Lung (tissue), 12 donors: ENCODE measurements around the gene DNAJC15. TPM values are rescaled to one million over a fixed set of nuclear protein-coding genes. Genes with fewer than 3 reads are reported as not detected.

Source experiments
- ATAC-seq: fragments of 200-7000 bp; cut with Tn5 transposase; one replicate; pipeline ENCODE4 v1.9.1; 2020; ENCODE audit warnings: moderate number of reproducible peaks; ENCODE audit not compliant: insufficient read depth, low FRiP score
- DNase-seq, 3 donors: peaks; one replicate each; pipeline ENCODE4 v3.0.0-alpha.2; 2013 to 2017
- H3K27ac ChIP-seq, 2 donors: one replicate each; pipeline ENCODE4 v1.5.1; 2013; ENCODE audit warnings: mild to moderate bottlenecking in 2 of 2, moderate library complexity in 2 of 2, control low read depth in 1 of 2, inconsistent platforms in 1 of 2, low read depth in 1 of 2, low read length in 1 of 2
- H3K27me3 ChIP-seq, 3 donors: one replicate each; pipeline ENCODE4 v1.5.1; 2013; ENCODE audit warnings: low read length in 2 of 3; ENCODE audit not compliant: control insufficient read depth in 3 of 3, insufficient read depth in 3 of 3
- H3K36me3 ChIP-seq, 4 donors: one replicate each; pipeline ENCODE4 v1.5.1; 2013; ENCODE audit warnings: low read length in 4 of 4, mild to moderate bottlenecking in 1 of 4, moderate library complexity in 1 of 4; ENCODE audit not compliant: control insufficient read depth in 4 of 4, insufficient read depth in 4 of 4
- H3K4me1 ChIP-seq, 5 donors: one replicate each; pipeline ENCODE4 v1.5.1; 2013; ENCODE audit warnings: low read length in 5 of 5, mild to moderate bottlenecking in 2 of 5, moderate library complexity in 1 of 5; ENCODE audit not compliant: control insufficient read depth in 5 of 5, insufficient read depth in 5 of 5
- H3K4me3 ChIP-seq: one replicate; pipeline ENCODE4 v1.5.1; 2013; ENCODE audit warnings: mild to moderate bottlenecking, control low read depth, moderate library complexity
- H3K9ac ChIP-seq, 2 donors: one replicate each; pipeline ENCODE4 v1.5.1; 2013; ENCODE audit warnings: low read length in 2 of 2, control low read depth in 1 of 2; ENCODE audit not compliant: insufficient read depth in 1 of 2
- H3K9me3 ChIP-seq, 4 donors: one replicate each; pipeline ENCODE4 v1.5.1; 2013; ENCODE audit warnings: low read length in 3 of 4, mild to moderate bottlenecking in 1 of 4, moderate library complexity in 1 of 4; ENCODE audit not compliant: control insufficient read depth in 4 of 4, insufficient read depth in 3 of 4
- CTCF ChIP-seq: IDR thresholded peaks from 2 replicates; pipeline ENCODE4 v1.5.1; 2012; ENCODE audit warnings: mild to moderate bottlenecking; ENCODE audit errors: control extremely low read depth, extremely low read depth
- WGBS, 2 donors: extraction: QIAGEN DNeasy Blood & Tissue Kit; methylation state at CpG; one replicate each; pipeline ENCODE4 v1.1.7; 2013; 5-methylcytosine and 5-hydroxymethylcytosine counted together
- polyA plus RNA-seq, 2 donors: library from polyadenylated mRNA; stranded (reverse); fragments of 200-250 nt; gene quantifications; one replicate each; pipeline ENCODE4 v1.2.1, GENCODE V29; 2013
- total RNA-seq, 2 donors: library from RNA; depleted of rRNA in 1 of 2; stranded (reverse); fragments of >200 nt in 1 of 2; gene quantifications; one replicate each; pipeline ENCODE4 v1.2.1, GENCODE V29; 2014 to 2021
- donor health status: control.
- donor health status: control.
- donor health status: Bipolar disorder and iron deficiency.
- donor health status: healthy.
- donor health status: DM: yes; HTN: yes; CAD: no.

Gene DNAJC15
- total and polyA plus RNA-seq, 4 donors = 16.8 to 21.8 (median 19.2) TPM

- no peak overlapping the region for H3K9ac ChIP-seq
- peaks cover 0 to 22% (median 3%) of the 10 kb centered on the region in 5 donors for H3K4me1 ChIP-seq
- no peaks in the 10 kb centered on the region for H3K36me3 ChIP-seq
- no peak overlapping the region for H3K27ac ChIP-seq
- H3K4me3 ChIP-seq = no peak overlapping the region
- DNase-seq (peak in 1 of 3 donors; percentile 29), ATAC-seq (no peak)
- no peaks in the 10 kb centered on the region for H3K9me3 ChIP-seq
- WGBS, 2 donors = 65 to 69% methylated on average over 9 of the region's 9 CpGs
- H3K27me3 ChIP-seq = no peaks in the 10 kb centered on the region
- TF ChIP-seq CTCF = no peak
Measured at GRCh38 chr13:43127103-43127798, 103.9 kb downstream of the DNAJC15 start.

DNA sequence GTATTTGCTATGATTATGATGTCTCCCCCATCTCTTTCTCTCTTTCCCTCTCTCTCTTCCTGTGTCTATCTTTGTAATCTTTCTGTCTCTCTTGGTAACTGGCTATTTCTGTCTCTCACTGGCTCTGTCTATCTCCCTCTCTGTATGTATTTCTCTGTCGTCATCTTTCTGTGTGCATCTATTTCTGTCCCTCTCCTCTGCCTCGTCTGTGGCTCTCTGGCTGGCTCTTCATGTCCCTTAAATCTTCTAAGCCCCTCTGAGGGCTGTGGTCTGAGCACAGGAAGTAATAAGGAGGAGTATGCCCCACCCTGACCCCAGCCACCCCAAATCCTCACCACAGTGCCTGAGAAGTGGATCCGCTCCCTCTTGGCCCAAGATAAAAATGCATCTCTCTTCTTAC is 104.4 kb downstream of the DNAJC15 start:
- WGBS, 2 donors = 18 to 34% methylated on average over 3 of the region's 3 CpGs
- Histone ChIP-seq H3K4me1 (peaks cover 0 to 22% (median 3%) of the 10 kb centered on the region in 5 donors), H3K27me3 (no peaks in the 10 kb centered on the region), H3K9ac (no peak overlapping the region), H3K4me3 (no peak overlapping the region), H3K9me3 (no peaks in the 10 kb centered on the region), H3K36me3 (no peaks in the 10 kb centered on the region), H3K27ac (no peak overlapping the region)
- no peak for ATAC-seq
- peak in 2 of 3 donors; percentile 26 to 44 for DNase-seq
- TF ChIP-seq CTCF = no peak

DNA sequence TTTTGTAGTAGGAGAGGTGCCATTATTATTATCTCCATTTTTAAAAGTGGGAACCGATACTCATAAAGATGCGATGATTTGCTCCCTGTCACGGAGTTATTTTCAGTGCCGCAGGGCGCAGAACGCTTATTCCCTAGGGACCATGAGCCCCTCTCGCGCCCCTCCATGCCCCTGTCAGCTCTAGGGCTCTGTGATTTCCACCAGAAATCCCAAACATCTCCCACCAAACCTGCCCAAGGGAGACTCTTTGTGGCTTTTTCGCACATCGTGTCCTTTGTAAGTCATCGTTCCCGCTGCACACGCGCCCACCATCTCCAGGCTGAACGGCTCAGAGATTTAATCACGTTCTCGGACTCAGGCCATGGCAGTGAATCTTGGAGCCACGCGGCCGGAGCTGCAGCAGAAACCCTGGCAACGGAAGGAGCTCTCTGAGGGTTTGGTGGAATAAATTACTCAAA is 105.1 kb downstream of the DNAJC15 start:
- H3K4me1 ChIP-seq = peaks cover 0 to 22% (median 3%) of the 10 kb centered on the region in 5 donors
- no peak for ATAC-seq
- 73 to 87% methylated on average over 21 of the region's 21 CpGs for WGBS, 2 donors

More for the DNA sequence above, 105.1 kb downstream of the DNAJC15 start:
- Histone ChIP-seq H3K36me3 (no peaks in the 10 kb centered on the region), H3K9ac (no peak overlapping the region), H3K27me3 (no peaks in the 10 kb centered on the region), H3K9me3 (no peaks in the 10 kb centered on the region), H3K4me3 (no peak overlapping the region), H3K27ac (no peak overlapping the region)
- peak; percentile 34 to 68 (median 62) for DNase-seq
- no peak for TF ChIP-seq CTCF
